Midbrain (tissue), 1 donor: ENCODE results near the gene HSFX3.
"Not testable (repeated sequence)": the region's sequence is repeated elsewhere in the genome, so short reads cannot be mapped to it uniquely, and the experiment has no call there.

Source experiments
- DNase-seq: peaks from one replicate; lab custom pipeline; 2025; lab: John Stamatoyannopoulos, UW

HSFX3 gene

GRCh38 chrX:149517308-149517707 is 32.4 kb downstream of the HSFX3 start:
- DNase-seq, result no peak

- no peak for DNase-seq
These were observed 33.1 kb downstream of the HSFX3 start for GRCh38 chrX:149516604-149517003.

- DNase-seq, result no peak
These were observed 33.6 kb downstream of the HSFX3 start for GRCh38 chrX:149515954-149516602.

GRCh38 chrX:149513825-149514428 is 35.8 kb downstream of the HSFX3 start:
- no peak for DNase-seq

GRCh38 chrX:149512225-149512885 is 37.4 kb downstream of the HSFX3 start:
- DNase-seq, result peak; percentile 42

- DNase-seq, result no peak
These were observed 38.6 kb downstream of the HSFX3 start for GRCh38 chrX:149511081-149511480.

- no peak for DNase-seq
These were observed 39.3 kb downstream of the HSFX3 start for GRCh38 chrX:149510386-149510785.

GRCh38 chrX:149508467-149508866 is 41.3 kb downstream of the HSFX3 start:
- no peak for DNase-seq

GRCh38 chrX:149506349-149506748 is 43.4 kb downstream of the HSFX3 start:
- no peak for DNase-seq

GRCh38 chrX:149505671-149506070 is 44.1 kb downstream of the HSFX3 start:
- no peak for DNase-seq

- DNase-seq, result peak; percentile 83
These were observed 44.6 kb downstream of the HSFX3 start, which contains the start of gene IDS for GRCh38 chrX:149504915-149505651. Gene IDS (minus strand): TSS chrX:149505306. CDS start chrX:149505137, 169 bp downstream.

GRCh38 chrX:149504226-149504914 is 45.4 kb downstream of the HSFX3 start:
- no peak for DNase-seq

GRCh38 chrX:149503446-149503845 is 46.3 kb downstream of the HSFX3 start:
- not testable (repeated sequence) for DNase-seq

GRCh38 chrX:149502923-149503322 is 46.8 kb downstream of the HSFX3 start:
- DNase-seq, result not testable (repeated sequence)

GRCh38 chrX:149499766-149500165 is 50.0 kb downstream of the HSFX3 start:
- no peak for DNase-seq

GRCh38 chrX:149498767-149499166 is 51.0 kb downstream of the HSFX3 start:
- no peak for DNase-seq
